Measurements from ENCODE around the gene UGT8.

Gene UGT8, protein sequence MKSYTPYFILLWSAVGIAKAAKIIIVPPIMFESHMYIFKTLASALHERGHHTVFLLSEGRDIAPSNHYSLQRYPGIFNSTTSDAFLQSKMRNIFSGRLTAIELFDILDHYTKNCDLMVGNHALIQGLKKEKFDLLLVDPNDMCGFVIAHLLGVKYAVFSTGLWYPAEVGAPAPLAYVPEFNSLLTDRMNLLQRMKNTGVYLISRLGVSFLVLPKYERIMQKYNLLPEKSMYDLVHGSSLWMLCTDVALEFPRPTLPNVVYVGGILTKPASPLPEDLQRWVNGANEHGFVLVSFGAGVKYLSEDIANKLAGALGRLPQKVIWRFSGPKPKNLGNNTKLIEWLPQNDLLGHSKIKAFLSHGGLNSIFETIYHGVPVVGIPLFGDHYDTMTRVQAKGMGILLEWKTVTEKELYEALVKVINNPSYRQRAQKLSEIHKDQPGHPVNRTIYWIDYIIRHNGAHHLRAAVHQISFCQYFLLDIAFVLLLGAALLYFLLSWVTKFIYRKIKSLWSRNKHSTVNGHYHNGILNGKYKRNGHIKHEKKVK

DNA sequence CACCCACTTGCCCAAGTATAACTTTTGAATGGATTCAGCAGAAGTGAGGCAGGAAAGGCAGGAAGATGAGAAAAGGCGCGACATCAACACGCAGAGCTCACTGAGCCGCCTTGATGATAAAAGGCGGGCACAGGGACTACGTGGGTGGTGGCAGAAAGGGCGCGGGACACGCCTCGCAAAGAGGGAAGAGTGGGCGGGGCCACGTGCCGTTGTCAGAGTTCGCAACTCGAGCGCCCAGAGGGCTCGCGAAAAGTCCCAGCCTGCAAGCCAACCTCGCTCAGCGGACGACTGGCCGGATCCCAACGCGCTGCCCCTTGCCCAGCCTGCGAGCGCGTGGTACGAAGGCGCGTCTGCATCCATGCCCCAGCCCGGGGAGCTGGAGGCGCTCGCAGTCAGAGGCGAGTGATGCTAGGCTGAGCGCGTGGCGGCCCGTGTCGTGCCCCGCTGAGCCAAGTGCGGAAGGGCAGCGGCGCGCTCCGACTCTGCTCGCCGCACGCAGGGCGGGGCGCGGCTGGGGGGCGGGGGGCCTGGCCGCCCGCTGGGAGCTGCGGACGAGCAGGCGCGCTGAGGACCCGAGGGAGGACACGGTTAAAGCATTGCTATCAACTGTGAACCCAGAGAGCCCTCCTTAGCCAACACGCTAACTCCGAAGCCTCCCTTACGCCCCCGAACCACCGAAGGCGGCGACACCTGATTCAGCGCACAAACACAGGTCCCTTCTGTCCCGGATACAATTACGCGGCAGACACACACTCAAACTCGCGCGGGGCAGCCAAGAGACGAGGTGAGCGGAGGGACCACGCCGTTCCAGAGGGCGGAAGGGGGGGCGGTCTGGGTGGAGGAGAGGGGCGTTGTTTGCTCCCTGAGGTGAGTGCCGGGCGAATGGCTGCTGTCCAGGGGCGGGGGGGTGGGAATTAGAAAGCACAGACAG lies at the start of gene UGT8:
Gene UGT8, plus strand, starts transcription at position 617 of the 931 bp plus-strand sequence. CDS start 24,074 bp downstream, outside the sequence.
- TF ChIP-seq, protein P1, sequence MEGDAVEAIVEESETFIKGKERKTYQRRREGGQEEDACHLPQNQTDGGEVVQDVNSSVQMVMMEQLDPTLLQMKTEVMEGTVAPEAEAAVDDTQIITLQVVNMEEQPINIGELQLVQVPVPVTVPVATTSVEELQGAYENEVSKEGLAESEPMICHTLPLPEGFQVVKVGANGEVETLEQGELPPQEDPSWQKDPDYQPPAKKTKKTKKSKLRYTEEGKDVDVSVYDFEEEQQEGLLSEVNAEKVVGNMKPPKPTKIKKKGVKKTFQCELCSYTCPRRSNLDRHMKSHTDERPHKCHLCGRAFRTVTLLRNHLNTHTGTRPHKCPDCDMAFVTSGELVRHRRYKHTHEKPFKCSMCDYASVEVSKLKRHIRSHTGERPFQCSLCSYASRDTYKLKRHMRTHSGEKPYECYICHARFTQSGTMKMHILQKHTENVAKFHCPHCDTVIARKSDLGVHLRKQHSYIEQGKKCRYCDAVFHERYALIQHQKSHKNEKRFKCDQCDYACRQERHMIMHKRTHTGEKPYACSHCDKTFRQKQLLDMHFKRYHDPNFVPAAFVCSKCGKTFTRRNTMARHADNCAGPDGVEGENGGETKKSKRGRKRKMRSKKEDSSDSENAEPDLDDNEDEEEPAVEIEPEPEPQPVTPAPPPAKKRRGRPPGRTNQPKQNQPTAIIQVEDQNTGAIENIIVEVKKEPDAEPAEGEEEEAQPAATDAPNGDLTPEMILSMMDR (IDR thresholded peaks at IDR 0.05), result no peak
- H3K27me3 ChIP-seq, result peaks cover 58% of the 10 kb centered on the region
- H3K4me1 ChIP-seq (ENCODE audit: control insufficient read depth in 1 of 2, insufficient read depth in 1 of 2, low read depth in 1 of 2, low read length in 1 of 2), result no peaks in the 10 kb centered on the region
- H3K27ac ChIP-seq, result no peak within 1 kb of the TSS
- H3K36me3 ChIP-seq, result no peaks in the 10 kb centered on the region
- H3K4me3 ChIP-seq (ENCODE audit: low read depth in 1 of 2, low read length in 1 of 2), result no peak within 1 kb of the TSS
- H3K9me3 ChIP-seq, result no peaks in the 10 kb centered on the region

DNA sequence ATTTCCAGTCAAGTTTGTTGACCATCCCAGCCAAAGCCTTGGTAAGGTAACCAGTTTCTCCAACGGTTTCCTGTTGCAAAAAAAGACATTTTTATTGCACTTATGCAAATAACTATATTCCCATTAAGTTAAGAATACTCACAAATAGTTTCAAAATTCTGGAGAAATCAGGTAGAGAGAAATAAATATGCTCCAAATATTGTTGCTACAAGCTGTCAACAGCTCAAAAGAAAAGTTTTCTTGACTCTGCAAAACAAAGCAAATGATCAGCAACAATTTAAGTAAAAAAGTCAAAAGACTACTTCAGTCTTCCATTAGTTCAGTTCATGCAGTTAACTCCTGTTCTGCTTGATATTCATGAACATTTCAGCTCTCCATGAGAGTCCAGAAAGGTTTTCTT lies 49.0 kb upstream of the UGT8 start:
- TF ChIP-seq, protein P1 (IDR thresholded peaks at IDR 0.05), result no peak
- H3K36me3 ChIP-seq, result no peaks in the 10 kb centered on the region
- H3K4me3 ChIP-seq (ENCODE audit: low read depth in 1 of 2, low read length in 1 of 2), result no peak overlapping the region
- H3K4me1 ChIP-seq (ENCODE audit: control insufficient read depth in 1 of 2, insufficient read depth in 1 of 2, low read depth in 1 of 2, low read length in 1 of 2), result no peaks in the 10 kb centered on the region
- no peaks in the 10 kb centered on the region for H3K9me3 ChIP-seq
- H3K27ac ChIP-seq, result no peak overlapping the region
- no peaks in the 10 kb centered on the region for H3K27me3 ChIP-seq

DNA sequence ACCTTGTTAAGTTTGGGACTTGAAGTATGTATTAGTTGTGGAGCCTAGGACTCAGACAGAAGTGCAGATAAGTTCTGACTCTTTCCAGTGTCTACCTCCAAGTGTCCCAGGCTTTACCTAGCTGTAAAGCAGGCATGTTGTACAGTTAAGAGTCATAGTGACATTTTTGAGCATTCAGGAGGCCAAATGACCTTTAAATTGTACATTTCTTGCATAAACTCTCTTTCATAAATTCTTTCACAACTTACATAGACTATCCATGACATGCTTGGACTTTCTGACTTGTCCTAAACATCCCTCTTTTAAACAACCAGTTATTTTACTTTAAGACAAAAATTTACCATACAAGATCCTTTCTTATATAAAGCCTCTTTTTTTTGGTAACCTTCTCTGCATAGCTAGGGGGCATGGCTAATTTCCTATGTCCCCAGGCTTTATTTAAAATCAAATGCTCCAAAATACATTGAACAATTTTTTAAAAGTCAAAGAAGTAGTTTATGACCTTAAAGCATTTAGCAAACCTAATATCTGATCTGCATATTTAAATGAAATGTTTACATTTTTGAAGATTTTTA lies 40.1 kb upstream of the UGT8 start:
- no peak overlapping the region for H3K27ac ChIP-seq
- no peaks in the 10 kb centered on the region for H3K36me3 ChIP-seq
- H3K4me3 ChIP-seq (ENCODE audit: low read depth in 1 of 2, low read length in 1 of 2), result no peak overlapping the region
- TF ChIP-seq, protein P1 (IDR thresholded peaks at IDR 0.05), result no peak
- no peaks in the 10 kb centered on the region for H3K27me3 ChIP-seq
- H3K9me3 ChIP-seq, result peaks cover 6% of the 10 kb centered on the region
- H3K4me1 ChIP-seq (ENCODE audit: control insufficient read depth in 1 of 2, insufficient read depth in 1 of 2, low read depth in 1 of 2, low read length in 1 of 2), result no peaks in the 10 kb centered on the region

DNA sequence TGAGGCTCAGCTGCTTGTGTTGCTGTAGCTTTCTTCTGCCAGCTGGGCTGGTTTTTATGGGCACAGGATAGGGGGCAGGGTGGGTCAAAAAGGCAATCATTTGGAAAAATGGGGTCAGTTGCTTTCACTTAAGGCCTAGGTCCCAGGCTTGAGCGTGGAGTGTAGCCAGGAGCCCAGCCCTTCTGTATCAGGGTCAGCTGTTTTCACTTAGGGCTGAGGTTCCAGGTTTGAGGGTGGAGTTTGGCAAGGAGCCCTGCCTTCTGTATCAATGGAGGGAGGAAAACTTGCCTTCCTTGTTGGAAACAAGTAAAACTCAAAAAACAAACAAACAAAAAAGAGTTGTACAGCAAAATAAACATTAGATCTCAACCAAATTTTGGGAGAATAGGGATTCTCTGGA lies 37.0 kb upstream of the UGT8 start:
- Histone ChIP-seq H3K27me3 (no peaks in the 10 kb centered on the region), H3K4me1 (ENCODE audit: control insufficient read depth in 1 of 2, insufficient read depth in 1 of 2, low read depth in 1 of 2, low read length in 1 of 2) (no peaks in the 10 kb centered on the region), H3K4me3 (ENCODE audit: low read depth in 1 of 2, low read length in 1 of 2) (no peak overlapping the region), H3K9me3 (peaks cover 6% of the 10 kb centered on the region), H3K27ac (no peak overlapping the region), H3K36me3 (no peaks in the 10 kb centered on the region)
- TF ChIP-seq, protein P1 (IDR thresholded peaks at IDR 0.05), result no peak

DNA sequence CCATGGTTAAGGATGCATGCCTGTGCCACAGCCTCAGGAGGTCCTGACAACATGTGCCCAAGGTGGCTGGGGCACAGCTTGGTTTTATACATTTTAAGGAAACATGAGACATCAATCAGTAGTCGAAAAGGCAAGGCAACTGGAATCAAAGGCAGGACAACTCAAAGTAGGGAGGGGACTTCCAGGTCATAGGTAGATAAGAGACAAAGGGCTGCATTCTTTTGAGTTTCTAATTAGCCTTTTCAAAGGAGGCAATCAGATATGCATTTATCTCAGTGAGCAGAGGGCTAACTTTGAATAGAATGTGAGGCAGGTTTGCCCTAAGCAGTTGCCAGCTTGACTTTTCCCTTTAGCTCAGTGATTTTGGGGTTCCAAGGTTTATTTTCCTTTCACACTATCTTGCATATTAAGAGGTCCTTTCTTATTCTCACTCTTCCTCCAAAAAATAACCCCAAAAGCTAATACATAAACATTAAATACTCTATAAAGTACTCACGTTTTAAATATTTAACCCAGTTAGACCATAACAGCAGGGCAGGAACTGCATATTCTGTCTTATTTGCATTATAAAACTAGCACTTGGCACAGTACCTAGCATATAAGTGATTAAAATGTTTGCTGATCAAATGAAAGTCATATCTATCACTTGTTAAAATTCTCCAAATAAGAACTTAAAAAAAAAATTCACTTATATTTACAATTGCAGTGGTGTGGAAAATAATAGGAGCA lies 36.3 kb upstream of the UGT8 start:
- peaks cover 6% of the 10 kb centered on the region for H3K9me3 ChIP-seq
- H3K36me3 ChIP-seq, result no peaks in the 10 kb centered on the region
- H3K27me3 ChIP-seq, result no peaks in the 10 kb centered on the region
- H3K27ac ChIP-seq, result no peak overlapping the region
- no peak overlapping the region for H3K4me3 ChIP-seq (ENCODE audit: low read depth in 1 of 2, low read length in 1 of 2)
- no peaks in the 10 kb centered on the region for H3K4me1 ChIP-seq (ENCODE audit: control insufficient read depth in 1 of 2, insufficient read depth in 1 of 2, low read depth in 1 of 2, low read length in 1 of 2)
- TF ChIP-seq, protein P1 (IDR thresholded peaks at IDR 0.05), result no peak

Measured in neutrophil (primary cell).